Mesenchymal stem cell (in vitro differentiated cells and primary cell): ENCODE measurements around the gene KIF26B.

Experiments used
- DNase-seq: peaks from one replicate; pipeline ENCODE4 v3.0.0-alpha.2; 2013
- H2AFZ ChIP-seq: one replicate; pipeline ENCODE4 v1.6.1; 2013; ENCODE audit warnings: low read depth, mild to moderate bottlenecking, control low read depth, inconsistent platforms, low read length, moderate library complexity
- H2AK5ac ChIP-seq: 2 replicates; pipeline ENCODE4 v1.6.1; 2013; ENCODE audit warnings: low read length, moderate library complexity, mild to moderate bottlenecking, inconsistent platforms; ENCODE audit not compliant: severe bottlenecking
- H2BK120ac ChIP-seq: one replicate; pipeline ENCODE4 v1.6.1; 2013; ENCODE audit warnings: low read depth, mild to moderate bottlenecking, inconsistent platforms, low read length, moderate library complexity
- H2BK12ac ChIP-seq, 2 experiments: one replicate each; pipeline ENCODE4 v1.6.1; 2013; ENCODE audit warnings: inconsistent platforms in 2 of 2, low read length in 2 of 2, mild to moderate bottlenecking in 2 of 2, moderate library complexity in 2 of 2, control low read depth in 1 of 2
- H2BK15ac ChIP-seq: one replicate; pipeline ENCODE4 v1.6.1; 2013; ENCODE audit warnings: mild to moderate bottlenecking, low read depth, inconsistent platforms; ENCODE audit not compliant: poor library complexity, severe bottlenecking
- H2BK5ac ChIP-seq: 2 replicates; pipeline ENCODE4 v1.6.1; 2013; ENCODE audit warnings: low read depth, mild to moderate bottlenecking, low read length, control low read depth, inconsistent platforms; ENCODE audit not compliant: poor library complexity, severe bottlenecking
- H3K14ac ChIP-seq, 2 experiments: one replicate each; pipeline ENCODE4 v1.6.1; 2013; ENCODE audit warnings: inconsistent platforms in 2 of 2, low read length in 2 of 2, control low read depth in 1 of 2, mild to moderate bottlenecking in 1 of 2, moderate library complexity in 1 of 2
- H3K18ac ChIP-seq, 2 experiments: one replicate each; pipeline ENCODE4 v1.6.1; 2013; ENCODE audit warnings: inconsistent platforms in 2 of 2, low read length in 2 of 2, control low read depth in 1 of 2, low read depth in 1 of 2, mild to moderate bottlenecking in 1 of 2
- H3K23ac ChIP-seq, 2 experiments: one replicate each; pipeline ENCODE4 v1.6.1; 2013; ENCODE audit warnings: inconsistent platforms in 2 of 2, low read length in 2 of 2, mild to moderate bottlenecking in 2 of 2, moderate library complexity in 2 of 2, control low read depth in 1 of 2
- H3K27ac ChIP-seq: 2 replicates; pipeline ENCODE4 v1.5.1; 2013; ENCODE audit warnings: mild to moderate bottlenecking, moderate library complexity, low read length, control low read depth, inconsistent platforms; ENCODE audit not compliant: poor library complexity, severe bottlenecking
- H3K27me3 ChIP-seq, 2 experiments: 2 replicates each; pipeline versions ENCODE4 v1.6.1 to v1.7.0; 2013; ENCODE audit warnings: low read length in 2 of 2, mild to moderate bottlenecking in 2 of 2, moderate library complexity in 2 of 2, control low read depth in 1 of 2, inconsistent platforms in 1 of 2; ENCODE audit not compliant: control insufficient read depth in 1 of 2, insufficient read depth in 1 of 2
- H3K36me3 ChIP-seq, 2 experiments: 2 replicates each; pipeline versions ENCODE4 v1.6.1 to v1.7.0; 2013; ENCODE audit warnings: low read length in 2 of 2, control low read depth in 1 of 2, inconsistent platforms in 1 of 2, low read depth in 1 of 2, mild to moderate bottlenecking in 1 of 2; ENCODE audit not compliant: insufficient read depth in 2 of 2, control insufficient read depth in 1 of 2
- H3K4ac ChIP-seq, 2 experiments: one replicate each; pipeline ENCODE4 v1.6.1; 2013; ENCODE audit warnings: inconsistent platforms in 2 of 2, low read length in 2 of 2, mild to moderate bottlenecking in 2 of 2, moderate library complexity in 2 of 2, control low read depth in 1 of 2, low read depth in 1 of 2
- H3K4me1 ChIP-seq: 2 replicates; pipeline ENCODE4 v1.6.1; 2013; ENCODE audit warnings: low read depth, low read length, control low read depth; ENCODE audit not compliant: control insufficient read depth, insufficient read depth
- H3K4me2 ChIP-seq: 2 replicates; pipeline ENCODE4 v1.6.1; 2013; ENCODE audit warnings: low read length, mild to moderate bottlenecking, inconsistent platforms; ENCODE audit not compliant: poor library complexity, severe bottlenecking
- H3K4me3 ChIP-seq, 2 experiments: 2 replicates each; pipeline versions ENCODE4 v1.5.1 to v1.7.0; 2013; ENCODE audit warnings: low read length in 2 of 2, mild to moderate bottlenecking in 2 of 2, control low read depth in 1 of 2, low read depth in 1 of 2; ENCODE audit not compliant: insufficient read depth in 1 of 2
- H3K79me1 ChIP-seq: replicated peaks from 2 replicates; pipeline ENCODE4 v1.6.1; 2013; ENCODE audit warnings: mild to moderate bottlenecking, control low read depth, low read length, inconsistent platforms; ENCODE audit not compliant: poor library complexity, severe bottlenecking
- H3K9ac ChIP-seq: 2 replicates; pipeline ENCODE4 v1.7.0; 2013; ENCODE audit warnings: mild to moderate bottlenecking, low read length, moderate library complexity
- H3K9me3 ChIP-seq: 2 replicates; pipeline ENCODE4 v1.7.0; 2013; ENCODE audit warnings: mild to moderate bottlenecking, low read length; ENCODE audit not compliant: control insufficient read depth
- H4K8ac ChIP-seq: one replicate; pipeline ENCODE4 v1.6.1; 2013; ENCODE audit warnings: inconsistent platforms, mild to moderate bottlenecking, low read length, moderate library complexity
- H4K91ac ChIP-seq: one replicate; pipeline ENCODE4 v1.6.1; 2013; ENCODE audit warnings: mild to moderate bottlenecking, low read length, inconsistent platforms
- WGBS: methylation state at CpG from one replicate; pipeline ENCODE4 v1.1.7; 2013; ENCODE audit warnings: mixed read lengths; 5-methylcytosine and 5-hydroxymethylcytosine counted together

The KIF26B gene

DNA sequence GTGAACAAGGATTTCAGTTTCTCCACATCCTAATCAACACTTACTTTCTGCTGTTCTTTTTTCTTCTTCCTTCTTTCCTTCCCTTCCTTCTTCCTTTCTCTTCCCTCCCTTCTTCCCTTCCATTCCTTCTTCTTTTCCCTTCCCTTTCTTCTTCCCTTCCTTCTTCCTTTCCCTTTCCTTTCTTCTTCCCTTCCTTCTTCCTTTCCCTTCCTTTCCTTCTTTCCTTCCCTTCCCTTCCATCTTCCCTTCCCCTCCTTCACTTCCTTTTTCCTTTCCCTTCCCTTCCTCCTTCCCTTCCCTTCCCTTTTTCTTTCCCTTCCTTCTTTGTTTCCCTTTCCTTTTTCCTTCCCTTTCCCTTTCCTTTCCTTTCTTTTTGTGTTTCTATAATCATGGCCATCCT lies 115.3 kb downstream of the KIF26B start:
- H3K27ac ChIP-seq, result no peak overlapping the region
- peaks cover 12% of the 10 kb centered on the region for H3K9me3 ChIP-seq
- H3K18ac ChIP-seq, result no peak overlapping the region
- H4K8ac ChIP-seq, result no peak overlapping the region
- peaks cover 6% of the 10 kb centered on the region for H3K4me1 ChIP-seq
- H3K9ac ChIP-seq, result no peak overlapping the region
- H2BK5ac ChIP-seq, result no peak overlapping the region
- H3K4ac ChIP-seq, result no peak overlapping the region
- no peaks in the 10 kb centered on the region for H3K79me1 ChIP-seq
- no peak overlapping the region for H4K91ac ChIP-seq
- no peak overlapping the region for H3K23ac ChIP-seq
- no peak overlapping the region for H2BK120ac ChIP-seq
- DNase-seq, result no peak
- no peak overlapping the region for H3K14ac ChIP-seq
- H3K4me3 ChIP-seq, result no peak overlapping the region
- no peak overlapping the region for H2AK5ac ChIP-seq
- no peak overlapping the region for H2BK15ac ChIP-seq
- no peak overlapping the region for H2BK12ac ChIP-seq
- no peaks in the 10 kb centered on the region for H3K36me3 ChIP-seq
- H3K4me2 ChIP-seq, result no peak overlapping the region
- H3K27me3 ChIP-seq, result no peaks in the 10 kb centered on the region
- no peak overlapping the region for H2AFZ ChIP-seq

DNA sequence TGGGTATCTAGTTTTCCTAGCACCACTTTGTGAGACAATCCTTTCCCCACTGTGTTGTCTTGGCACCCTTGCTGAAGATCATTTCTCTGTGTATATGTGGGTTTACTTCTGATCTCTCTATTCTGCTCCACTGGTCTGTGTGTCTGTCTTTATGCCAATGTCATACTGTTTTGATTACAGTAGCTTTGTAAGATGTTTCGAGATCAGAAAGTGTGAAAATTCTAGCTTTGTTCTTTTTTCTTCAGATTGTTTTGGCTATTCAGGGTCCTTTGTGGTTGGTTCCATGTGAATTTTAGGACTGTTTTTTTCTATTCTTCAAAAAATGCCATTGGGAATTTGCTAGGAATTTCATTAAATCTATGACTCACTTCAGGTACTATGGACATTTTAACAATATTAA lies 116.2 kb downstream of the KIF26B start:
- Histone ChIP-seq H4K8ac (no peak overlapping the region), H3K9me3 (peaks cover 12% of the 10 kb centered on the region), H2BK120ac (no peak overlapping the region), H3K4me1 (peaks cover 6% of the 10 kb centered on the region), H2BK12ac (no peak overlapping the region), H3K27ac (no peak overlapping the region), H3K23ac (no peak overlapping the region), H3K9ac (no peak overlapping the region), H2AK5ac (no peak overlapping the region), H3K79me1 (no peaks in the 10 kb centered on the region), H3K27me3 (no peaks in the 10 kb centered on the region), H3K4ac (no peak overlapping the region), H2AFZ (no peak overlapping the region), H3K18ac (no peak overlapping the region), H3K36me3 (no peaks in the 10 kb centered on the region), H2BK5ac (no peak overlapping the region), H3K4me3 (no peak overlapping the region), H3K4me2 (no peak overlapping the region), H3K14ac (no peak overlapping the region), H2BK15ac (no peak overlapping the region), H4K91ac (no peak overlapping the region)
- 100% methylated on average over 1 of the region's 1 CpG for WGBS
- no peak for DNase-seq

DNA sequence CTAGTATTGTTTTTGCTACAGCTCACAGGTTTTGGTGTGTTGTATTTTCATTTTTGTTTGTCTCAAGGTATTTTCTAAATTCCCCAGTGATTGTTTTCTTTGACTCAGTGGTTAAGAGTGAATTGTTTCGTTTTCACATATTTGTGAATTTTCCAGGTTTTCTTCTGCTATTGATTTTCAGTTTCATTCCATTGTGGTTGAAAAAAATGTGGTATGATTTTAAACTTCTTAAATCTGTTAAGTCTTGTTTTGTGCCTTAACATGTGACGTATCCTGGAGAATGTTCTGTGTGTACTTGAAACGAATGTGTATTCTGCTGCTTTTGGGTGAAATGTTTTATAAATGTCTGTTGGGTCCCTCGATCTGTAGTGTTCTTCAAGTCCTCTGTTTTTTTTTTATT lies 117.9 kb downstream of the KIF26B start:
- no peak overlapping the region for H2AK5ac ChIP-seq
- H3K9ac ChIP-seq, result no peak overlapping the region
- no peak overlapping the region for H2BK12ac ChIP-seq
- peaks cover 12% of the 10 kb centered on the region for H3K9me3 ChIP-seq
- H2BK5ac ChIP-seq, result no peak overlapping the region
- no peak overlapping the region for H3K4ac ChIP-seq
- no peak overlapping the region for H3K27ac ChIP-seq
- H2BK15ac ChIP-seq, result no peak overlapping the region
- no peaks in the 10 kb centered on the region for H3K36me3 ChIP-seq
- H4K91ac ChIP-seq, result no peak overlapping the region
- H3K14ac ChIP-seq, result no peak overlapping the region
- H3K18ac ChIP-seq, result no peak overlapping the region
- H3K4me2 ChIP-seq, result no peak overlapping the region
- H3K23ac ChIP-seq, result no peak overlapping the region
- WGBS, result 91% methylated on average over 4 of the region's 4 CpGs
- H3K4me3 ChIP-seq, result no peak overlapping the region
- H2AFZ ChIP-seq, result no peak overlapping the region
- peaks cover under 1 to 5% of the 10 kb centered on the region in 2 experiments for H3K27me3 ChIP-seq
- H4K8ac ChIP-seq, result no peak overlapping the region
- no peak overlapping the region for H2BK120ac ChIP-seq
- peaks cover 4% of the 10 kb centered on the region for H3K4me1 ChIP-seq
- DNase-seq, result no peak
- no peaks in the 10 kb centered on the region for H3K79me1 ChIP-seq

DNA sequence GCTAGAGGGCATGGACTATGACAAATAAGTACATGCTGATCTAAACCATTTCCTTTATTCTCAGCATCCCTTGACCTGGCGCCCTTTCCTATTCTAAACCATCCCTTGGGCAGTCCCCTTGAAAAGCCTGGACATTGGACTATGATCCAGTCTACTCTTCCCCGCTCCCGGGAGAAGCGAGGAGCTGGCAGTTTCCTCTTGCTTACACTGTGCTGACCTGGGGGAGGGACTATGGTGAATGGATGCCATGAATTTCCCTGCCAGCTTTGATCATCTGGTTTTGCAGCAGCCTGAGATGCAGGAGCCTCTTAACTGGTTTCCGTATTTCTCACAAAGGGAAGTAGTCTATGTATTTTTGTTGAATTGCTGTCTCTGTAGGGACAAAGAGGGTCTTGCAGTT lies 121.7 kb downstream of the KIF26B start:
- Histone ChIP-seq H3K18ac (no peak overlapping the region), H3K14ac (no peak overlapping the region), H2BK12ac (no peak overlapping the region), H2BK5ac (no peak overlapping the region), H3K4me1 (no peaks in the 10 kb centered on the region), H2AK5ac (no peak overlapping the region), H2BK120ac (no peak overlapping the region), H3K27me3 (peaks cover 3 to 5% of the 10 kb centered on the region in 2 experiments), H4K8ac (no peak overlapping the region), H3K27ac (no peak overlapping the region), H4K91ac (no peak overlapping the region), H3K4me3 (no peak overlapping the region), H3K79me1 (no peaks in the 10 kb centered on the region), H3K4me2 (no peak overlapping the region), H2AFZ (no peak overlapping the region), H3K36me3 (no peaks in the 10 kb centered on the region), H3K9ac (no peak overlapping the region), H3K4ac (no peak overlapping the region), H3K9me3 (peaks cover under 1% of the 10 kb centered on the region), H3K23ac (no peak overlapping the region), H2BK15ac (no peak overlapping the region)
- DNase-seq, result peak; percentile 13
- 71% methylated on average over 5 of the region's 5 CpGs for WGBS
